ENCODE data around the gene PRRC2A. TPM values are rescaled to one million over a fixed set of nuclear protein-coding genes. Genes with fewer than 3 reads are reported as not detected.
A peak's percentile ranks its signal among the peaks of the same experiment; 100 is the strongest.

Gene PRRC2A
- total RNA-seq, 1 donor from 2014 or later: 66.1 TPM

DNA sequence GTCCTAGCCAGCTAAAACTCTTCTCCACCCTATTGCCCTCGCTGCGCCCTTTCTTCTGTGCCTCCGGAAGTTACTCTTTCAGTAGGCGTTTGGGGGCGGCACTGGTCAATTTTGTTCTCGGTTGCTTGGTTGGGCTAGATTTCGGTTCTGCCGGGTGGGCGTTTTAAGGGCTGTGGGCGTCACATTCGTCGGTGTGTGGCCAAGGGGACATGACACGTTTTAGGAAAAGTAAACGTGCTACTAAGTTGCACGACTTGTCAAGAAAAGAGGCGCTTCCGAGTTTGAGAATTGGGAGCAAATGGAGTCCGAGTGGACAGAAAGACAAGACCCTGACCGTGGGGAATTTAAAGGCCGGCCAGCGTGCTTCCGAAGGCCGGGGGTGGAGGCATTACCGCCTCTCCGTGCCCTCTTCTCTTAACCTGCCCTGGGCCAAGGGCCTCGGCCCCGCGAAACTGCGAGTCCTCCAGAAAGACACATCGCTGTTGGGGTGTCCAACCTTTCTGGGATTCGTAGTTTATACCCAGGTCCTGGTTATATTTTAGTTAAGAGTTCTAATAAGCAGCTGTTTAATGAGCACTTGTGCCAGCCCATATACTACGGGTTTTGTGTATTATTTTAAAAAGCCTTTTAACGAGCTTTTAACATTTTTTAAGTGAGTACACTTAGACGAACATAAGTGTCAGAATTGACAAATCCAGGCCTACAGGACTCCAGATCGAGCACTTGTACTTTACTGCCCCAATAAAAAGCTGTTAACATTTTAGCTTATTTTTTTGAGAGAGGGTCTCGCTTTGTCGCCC lies 32.6 kb downstream of the PRRC2A start:
- no peak for DNase-seq

DNA sequence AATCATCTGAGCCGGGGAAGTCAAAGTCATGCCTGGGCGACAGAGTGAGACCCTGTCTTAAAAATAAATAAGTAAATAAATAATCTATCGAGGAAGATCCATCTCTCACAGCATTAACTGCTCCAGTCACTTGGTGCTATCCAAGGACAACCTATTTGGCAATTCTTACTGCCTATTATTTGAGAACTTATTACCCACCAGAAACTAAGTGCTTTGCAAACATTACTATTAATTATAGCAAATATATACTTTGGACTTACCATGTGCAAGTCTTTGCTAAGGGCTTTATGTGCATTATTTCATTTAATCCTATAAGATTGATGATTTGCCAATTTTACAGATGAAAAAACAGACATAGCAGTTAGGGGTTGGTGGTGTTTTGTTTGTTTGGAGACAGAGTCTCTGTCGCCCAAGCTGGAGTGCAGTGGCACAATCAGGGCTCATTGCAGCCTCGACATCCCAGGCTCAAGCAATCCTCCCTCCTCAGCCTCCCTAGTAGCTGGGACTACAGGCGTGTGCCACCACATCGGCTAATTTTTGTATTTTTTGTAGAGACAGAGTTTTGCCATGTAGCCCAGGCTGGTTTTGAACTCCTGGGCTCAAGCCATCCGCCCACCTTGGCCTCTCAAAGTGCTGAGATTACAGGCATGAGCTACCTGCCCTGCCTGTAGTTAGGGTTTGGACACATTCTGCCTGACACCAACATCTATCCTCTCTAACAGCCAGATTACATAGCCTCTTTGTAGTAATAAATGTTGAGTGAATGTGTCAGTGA lies 34.2 kb downstream of the PRRC2A start:
- no peak for DNase-seq

DNA sequence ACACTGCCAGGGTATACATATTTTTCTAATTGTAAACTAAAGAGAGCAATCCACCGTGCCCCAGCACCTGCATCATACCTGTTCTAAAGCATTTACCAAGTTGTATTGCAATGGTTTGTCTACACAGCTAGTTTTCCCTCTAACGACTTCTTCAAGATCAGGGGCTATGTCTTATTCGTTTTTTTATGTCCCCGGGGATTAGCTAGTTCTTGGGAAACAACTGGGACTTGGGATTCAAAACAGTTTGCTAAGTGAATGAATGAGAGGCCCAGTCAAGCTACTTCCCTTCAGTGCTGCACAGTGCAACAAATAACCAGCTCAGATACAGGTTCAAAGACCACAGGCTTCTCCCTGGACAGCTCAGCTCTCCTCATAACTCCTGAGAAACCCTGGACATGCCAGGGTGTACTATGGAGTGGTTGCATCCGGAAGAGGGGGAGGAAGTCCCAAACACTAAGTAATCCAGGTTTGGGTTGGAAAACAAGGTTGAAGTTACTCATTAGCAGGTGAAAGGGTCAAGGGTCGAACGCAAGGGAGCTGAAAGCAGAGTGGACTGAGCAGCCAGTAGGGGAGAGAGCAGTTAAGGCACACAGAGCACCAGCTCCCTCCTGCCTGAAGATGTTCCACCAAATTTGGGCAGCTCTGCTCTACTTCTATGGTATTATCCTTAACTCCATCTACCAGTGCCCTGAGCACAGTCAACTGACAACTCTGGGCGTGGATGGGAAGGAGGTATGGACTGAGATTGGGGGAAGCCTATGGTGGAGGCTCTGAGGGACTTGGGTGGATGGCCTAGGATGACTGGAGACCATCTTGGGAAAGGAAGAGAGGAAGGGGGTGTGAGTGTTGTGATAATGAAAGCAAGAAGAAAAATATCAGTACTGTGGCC lies 35.1 kb downstream of the PRRC2A start, which contains the start of gene APOM:
Gene APOM (plus strand): TSS at position 546 of the 889 bp plus-strand sequence. CDS start 73 bp downstream, at position 619.
- no peak for DNase-seq

DNA sequence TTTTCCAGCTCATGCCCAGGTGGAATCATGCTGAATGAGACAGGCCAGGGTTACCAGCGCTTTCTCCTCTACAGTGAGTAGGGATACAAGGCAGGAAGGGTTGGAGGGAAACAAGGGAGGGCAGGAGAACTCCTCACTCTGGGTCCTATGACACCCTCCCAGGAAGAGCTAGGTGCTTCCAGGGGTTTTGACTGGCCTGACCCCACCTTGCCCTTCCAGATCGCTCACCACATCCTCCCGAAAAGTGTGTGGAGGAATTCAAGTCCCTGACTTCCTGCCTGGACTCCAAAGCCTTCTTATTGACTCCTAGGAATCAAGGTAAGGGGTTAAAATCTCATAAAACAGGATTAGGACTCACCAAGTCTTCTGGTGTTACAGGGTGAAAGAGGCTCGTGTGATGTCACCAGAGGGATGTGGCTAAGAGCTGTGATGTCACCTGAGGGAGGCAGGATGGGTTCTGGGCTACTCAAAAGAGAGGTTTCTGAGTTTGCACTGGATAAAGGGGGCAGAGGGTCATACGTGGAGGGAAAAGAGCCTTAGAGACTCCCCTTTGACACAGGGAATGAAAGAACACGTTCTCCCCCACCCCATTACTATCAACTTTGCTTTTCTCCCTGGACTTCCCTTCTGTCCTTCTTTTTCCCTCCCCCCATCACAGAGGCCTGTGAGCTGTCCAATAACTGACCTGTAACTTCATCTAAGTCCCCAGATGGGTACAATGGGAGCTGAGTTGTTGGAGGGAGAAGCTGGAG lies 37.1 kb downstream of the PRRC2A start:
- DNase-seq: no peak

DNA sequence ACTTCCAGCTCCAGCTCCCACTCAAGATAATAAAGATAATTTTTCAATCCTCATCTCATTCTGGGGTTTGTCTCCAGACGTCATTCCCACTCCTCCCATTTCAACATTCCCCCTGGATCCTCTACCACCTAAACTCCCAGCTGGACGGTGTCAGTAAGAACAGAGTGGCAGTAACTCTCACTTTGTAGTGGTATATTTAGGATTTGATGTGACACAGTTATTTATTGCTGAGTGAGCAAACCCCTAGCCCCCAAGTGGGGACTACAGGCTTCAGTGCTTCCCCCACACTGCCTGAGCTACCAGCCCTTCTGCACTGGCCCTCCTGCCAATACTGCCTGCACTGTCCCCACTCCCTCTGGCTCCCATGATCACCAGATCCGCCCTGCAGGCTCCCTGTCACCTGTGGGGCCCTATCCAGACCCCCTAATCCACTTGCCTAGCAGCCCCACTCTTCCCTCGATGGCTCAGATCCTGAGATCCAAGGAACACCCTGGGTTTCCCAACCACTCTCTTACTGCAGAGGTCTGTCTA lies 37.7 kb downstream of the PRRC2A start:
- DNase-seq: no peak

DNA sequence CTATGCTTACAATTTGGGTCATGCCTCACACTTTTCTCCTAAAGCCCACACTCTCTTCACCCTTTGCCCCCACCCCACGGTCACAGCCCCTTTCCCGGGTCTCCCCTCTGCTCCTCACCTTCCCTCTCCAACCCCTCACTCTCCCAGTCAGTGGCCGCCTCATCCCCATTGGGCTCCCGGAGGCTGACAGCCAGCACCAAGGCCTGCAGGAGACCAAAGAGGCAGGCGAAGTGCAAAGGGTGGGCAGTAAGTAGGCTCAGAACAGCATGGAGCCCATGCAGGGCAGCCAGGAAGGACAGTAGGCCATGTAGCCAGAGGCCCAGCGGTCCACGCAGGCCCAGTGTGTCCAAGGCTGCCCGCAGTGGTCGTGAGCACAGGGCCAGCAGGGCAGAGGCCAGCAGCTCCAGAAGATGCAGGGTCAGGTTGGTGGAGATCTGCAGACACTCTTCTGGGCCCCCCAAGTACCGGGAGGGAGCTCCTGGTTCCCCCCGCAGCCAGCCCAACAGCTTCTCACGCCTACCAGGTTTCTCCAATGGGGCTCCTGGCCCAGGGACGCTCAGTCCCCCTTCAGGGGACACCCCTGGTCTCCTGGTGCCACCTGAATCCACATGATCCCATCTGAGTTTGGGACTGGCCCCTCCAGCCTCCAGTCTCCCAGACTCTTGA lies 38.6 kb downstream of the PRRC2A start:
- no peak for DNase-seq

DNA sequence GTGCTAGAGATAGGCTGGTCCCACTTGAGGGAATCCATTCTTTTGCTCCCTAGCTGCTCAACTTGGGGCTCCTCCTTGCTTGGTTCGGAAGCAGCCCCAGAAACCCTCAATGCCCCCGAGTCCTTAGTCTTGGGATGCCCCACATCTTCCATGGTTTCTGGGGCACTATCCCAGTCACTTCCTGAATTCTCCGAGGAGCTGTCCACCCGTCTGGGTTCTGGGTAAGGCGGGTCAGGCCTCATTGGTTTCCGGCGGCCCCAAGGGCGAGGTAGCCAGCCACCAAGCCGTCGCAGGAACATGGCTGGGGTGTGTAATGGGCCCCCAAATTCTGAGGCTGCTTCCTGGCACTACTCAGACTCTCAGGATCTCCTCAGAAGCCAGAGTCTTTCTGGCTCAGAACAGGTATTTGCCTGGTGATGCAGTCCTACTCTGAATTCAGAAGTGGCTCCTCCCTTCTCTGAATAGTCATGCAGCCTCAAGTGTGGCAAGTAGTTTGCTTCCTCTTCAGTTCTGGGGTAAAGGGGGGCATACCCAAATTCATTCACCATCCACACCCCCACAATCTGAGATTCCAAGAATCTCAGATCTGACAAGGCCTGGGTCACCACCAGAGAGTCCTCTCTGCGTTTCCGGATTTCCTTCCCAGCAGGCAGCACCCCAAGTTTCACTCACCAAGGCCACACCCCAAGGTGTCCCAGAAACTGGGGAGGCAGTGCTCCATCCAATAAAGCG lies 39.3 kb downstream of the PRRC2A start:
- DNase-seq: no peak

DNA sequence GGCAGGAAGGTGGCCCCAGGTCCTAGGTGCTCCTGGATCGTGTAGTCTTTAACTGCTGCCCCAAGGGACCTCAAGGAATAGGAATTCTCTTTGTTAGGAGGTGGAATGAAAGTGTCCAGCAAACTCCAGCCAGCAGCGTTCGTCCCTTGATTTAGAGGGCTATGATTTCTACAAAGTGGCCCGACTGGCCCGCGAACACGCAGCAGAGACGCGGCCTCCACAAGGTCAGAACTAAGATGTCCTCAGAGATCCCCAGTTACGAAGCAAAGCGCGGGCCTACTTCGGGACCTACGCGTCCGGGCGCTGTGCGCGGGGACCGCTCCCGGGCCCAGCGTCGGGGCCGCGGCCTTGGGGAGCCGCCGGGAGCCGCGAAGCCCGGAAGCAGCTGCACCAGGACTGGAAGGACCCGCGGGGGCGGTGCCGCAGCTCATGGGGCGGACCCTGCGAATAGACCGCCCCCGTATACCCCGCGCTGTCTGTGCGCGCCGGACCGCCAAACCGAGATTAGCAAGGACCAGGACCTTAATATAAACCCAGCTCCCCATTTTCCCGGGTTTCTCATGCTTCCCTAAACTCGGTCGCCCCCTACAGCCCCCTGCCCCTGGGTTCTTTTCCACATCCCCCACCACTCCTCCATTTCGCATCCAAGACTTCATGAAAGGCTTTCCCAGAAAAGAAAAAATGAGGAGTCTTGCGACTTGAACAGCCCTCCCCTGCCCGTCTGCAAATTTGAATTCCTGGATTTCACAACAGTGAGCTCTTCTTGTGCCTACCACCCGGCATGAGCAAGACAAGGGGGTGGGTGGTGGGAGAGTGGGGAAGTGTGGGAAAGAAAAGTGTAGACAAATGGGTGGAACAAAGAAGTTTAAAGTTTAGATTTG lies 40.1 kb downstream of the PRRC2A start, which contains the start of gene C6orf47:
Gene C6orf47 (minus strand): TSS at position 398 of the 881 bp plus-strand sequence. CDS start 831 bp downstream, outside the sequence.
- DNase-seq: peak; percentile 94

DNA sequence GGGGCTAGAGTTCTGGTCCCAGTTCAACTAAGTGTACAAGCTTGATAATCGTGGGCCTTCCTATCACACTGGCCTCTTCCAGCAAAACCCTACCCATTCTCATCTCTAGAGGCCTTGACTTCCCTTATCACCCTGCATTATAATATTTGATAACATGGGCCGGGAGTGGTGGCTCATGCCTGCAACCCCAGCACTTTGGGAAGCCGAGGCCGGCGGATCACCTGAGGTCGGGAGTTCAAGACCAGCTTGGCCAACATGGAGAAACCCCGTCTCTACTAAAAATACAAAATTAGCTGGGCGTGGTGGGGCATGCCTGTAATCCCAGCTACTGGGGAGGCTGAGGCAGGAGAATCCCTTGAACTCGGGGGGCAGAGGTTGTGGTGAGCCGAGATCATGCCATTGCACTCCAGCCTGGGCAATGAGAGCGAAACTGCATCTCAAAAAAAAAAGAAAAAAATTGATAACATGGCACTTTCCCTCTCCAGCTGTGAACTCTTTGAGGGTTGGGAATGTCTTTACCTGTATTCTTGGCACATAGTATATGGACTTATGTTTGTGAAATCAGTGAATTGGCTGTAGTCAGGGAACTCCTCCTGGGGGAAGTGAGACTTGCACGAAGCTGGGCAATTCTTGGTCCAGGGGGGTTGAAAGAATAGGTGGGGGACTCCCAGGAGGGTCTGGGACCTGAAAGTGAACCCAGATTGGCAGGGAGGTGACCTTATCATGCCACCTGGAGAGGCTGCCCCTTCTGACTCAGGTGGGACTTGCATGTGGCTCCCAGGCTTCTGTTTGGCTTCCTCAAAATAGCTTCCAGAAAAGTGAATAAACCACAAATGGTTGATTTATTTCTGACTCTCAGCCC lies 41.0 kb downstream of the PRRC2A start:
- DNase-seq: no peak

DNA sequence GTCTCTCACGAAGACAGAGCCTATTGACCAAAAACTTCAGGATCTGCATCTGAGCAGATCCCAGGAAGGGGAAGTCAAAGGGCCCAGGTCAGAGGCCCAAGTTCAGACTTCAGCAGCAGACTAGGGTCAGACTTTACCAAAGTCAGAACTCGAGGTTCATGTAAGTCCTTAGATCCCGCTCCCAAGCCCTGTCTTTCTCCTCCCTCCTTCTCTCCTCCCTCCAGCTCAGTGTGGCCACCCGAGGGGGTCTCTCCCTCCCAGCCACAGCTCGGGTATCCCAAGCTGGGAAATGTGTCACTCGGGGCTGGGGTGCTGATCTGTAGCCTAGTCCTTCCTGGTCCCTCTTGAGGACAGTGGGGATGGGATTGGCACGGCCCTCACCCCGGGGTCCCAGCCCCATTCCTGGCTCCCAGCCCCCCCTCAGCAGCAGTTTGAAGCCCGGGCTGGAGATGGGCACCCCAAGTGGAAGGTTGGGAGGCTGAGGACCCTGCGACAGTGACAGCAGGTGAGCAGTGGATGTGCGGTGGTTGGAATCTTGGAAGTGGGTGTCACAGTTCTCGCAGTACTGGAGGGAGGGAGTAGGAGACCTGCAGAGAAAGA lies 41.7 kb downstream of the PRRC2A start:
- DNase-seq: no peak

DNA sequence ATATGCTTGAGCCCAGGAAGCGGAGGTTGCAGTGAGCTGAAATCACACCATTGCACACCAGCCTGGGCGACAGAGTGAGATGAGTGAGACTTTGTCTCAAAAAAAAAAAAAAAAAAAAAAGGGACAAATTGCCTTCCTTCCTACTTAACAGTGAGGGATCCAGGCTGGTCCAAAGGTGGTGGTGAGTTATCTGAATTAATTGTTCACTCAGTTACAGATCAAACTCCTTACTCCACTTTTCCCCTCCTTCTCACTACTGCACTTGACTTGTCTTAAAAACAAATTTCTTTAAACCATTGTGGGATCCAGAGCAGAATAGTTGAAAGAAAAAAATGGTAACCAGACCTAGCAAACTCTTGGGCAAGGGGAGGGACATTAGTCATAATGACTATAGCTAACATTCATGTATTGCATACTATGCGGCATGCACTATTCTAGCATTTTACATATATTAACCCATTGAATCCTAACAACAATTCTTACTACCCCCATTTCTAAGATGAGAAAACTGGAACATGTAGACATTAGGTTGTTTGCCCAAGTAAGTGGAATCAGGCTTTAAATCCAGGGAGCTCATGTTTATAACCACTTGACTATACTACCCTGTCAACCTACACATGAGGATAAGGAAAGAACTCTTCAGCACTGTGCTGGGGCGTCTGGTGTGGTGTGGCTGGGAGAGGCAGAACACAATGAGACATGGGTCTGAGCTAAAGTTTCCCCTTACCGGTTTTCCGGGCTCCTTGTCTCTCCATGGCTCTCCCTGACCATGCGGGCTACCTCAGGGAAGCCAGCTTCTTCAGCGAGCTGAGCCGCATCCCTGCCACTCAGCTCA lies 42.8 kb downstream of the PRRC2A start:
- no peak for DNase-seq

DNA sequence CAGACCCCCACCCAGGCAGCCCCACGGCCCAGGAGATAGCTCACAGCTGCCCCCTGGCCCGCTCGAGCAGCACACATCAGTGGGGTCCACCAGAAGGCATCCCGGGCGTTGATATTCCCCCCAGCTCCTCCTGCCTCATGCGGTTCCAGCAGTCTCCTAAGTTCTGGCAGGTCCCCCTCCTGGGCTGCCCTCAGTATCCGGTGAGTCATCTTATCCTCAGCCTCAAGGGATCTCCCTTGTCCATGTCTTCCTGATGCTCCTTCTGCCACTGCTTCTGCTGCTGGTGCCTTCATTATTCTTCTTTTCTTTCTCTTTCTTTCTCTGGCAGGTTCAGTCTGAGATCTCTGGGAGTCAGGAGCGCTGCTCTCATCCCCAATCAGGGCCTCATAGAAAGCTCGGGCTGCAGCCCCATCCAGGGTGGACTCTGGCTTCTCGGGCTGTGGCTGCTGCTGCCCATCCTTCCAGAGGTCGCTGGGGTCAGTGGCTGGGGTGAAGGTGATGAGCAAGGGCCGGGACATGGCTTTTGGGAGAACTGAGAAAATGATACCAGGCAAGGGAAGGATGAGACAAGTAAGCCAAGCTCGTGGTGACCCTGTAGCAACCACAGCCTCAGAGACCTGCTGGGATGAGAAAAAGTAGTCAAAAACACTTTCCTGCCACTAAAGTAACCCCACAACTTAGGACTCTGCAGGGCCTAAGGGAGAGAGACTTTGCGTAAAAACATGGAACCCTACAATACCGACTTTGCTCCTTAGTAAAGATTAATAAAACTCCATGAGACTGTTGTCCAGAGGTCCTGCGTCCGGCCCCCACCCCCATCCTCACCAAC lies 43.7 kb downstream of the PRRC2A start:
- no peak for DNase-seq

DNA sequence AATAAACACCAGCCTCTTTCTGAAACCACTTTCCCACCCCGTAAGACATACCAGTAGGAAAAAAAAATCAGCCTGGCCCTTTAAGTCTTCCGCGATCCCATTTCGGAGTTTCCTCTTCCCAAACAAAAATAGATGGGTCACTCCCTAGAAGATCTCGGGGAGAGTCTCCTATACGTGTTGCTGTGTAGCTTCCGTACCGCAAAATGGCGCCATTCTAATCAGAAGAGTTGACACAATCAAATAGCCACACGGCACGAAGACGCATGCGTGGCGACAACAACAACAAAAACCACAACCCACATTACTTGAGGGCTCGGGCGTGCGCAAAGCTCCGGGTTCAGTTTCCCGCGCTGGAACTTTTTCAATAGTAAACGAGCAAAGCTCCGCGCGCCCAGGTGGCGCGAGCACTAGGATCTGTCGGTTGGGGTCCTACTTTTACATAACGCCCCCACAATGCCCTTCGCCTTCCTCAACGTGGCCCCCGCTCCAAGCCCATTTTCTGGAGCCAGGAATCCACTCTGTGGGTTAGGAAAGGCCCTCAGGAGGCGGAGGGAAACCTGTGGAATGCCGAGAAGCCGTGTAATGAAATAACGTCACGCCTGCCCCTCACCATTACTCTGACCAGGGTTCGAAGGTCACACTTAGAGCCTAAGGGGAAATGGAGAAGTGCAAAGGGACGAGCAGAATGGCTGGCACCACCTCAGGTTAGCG lies 44.4 kb downstream of the PRRC2A start, which contains the start of gene GPANK1:
Gene GPANK1 (minus strand): TSS at position 208 of the 711 bp plus-strand sequence. CDS start 519 bp downstream, outside the sequence.
- peak; percentile 98 for DNase-seq

DNA sequence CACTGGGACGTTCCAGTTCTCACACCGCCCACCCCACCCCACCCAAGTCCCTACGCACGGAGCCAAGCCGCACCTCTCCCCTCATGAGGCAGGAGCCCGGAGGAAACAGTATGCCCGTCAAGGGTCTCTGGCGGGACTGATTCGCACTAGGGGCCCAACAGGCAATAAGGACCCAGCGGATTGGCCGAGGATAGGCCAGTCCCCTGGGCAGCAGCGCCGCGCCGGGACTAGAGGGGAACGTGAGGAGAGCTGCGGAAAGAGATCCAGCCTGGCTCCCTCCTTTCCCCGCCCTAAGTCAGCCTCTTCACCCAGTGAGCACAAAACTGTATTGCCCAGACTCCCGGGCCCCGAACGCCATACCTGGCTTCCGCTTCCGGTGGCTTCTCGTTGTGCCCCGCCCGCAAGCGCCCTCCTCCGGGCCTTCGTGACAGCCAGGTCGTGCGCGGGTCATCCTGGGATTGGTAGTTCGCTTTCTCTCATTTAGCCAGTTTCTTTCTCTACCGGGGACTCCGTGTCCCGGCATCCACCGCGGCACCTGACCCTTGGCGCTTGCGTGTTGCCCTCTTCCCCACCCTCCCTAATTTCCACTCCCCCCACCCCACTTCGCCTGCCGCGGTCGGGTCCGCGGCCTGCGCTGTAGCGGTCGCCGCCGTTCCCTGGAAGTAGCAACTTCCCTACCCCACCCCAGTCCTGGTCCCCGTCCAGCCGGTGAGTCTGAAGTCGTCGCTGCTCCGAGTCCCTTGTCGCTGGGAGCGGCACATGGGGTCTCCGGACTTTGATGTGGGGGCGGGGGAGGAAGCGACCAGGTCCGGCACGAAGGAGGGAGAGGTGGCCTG lies 45.2 kb downstream of the PRRC2A start, which contains the start of gene CSNK2B:
Gene CSNK2B (plus strand): TSS at position 580 of the 836 bp plus-strand sequence. CDS start 752 bp downstream, outside the sequence.
- peak; percentile 99 for DNase-seq

Measured in tongue (tissue), 2 donors.